Activated CD4-positive, alpha-beta memory T cell treated with anti-CD3 and anti-CD28 coated beads for 36 hours (primary cell): Measurements from ENCODE around the gene WDR20. TPM values are rescaled to one million over a fixed set of nuclear protein-coding genes. Genes with fewer than 3 reads are reported as not detected.

Source experiments
- CTCF ChIA-PET: fragments of 350-600 bp; sonication (Branson Sonifier 250); formaldehyde crosslinking; loops from one replicate; lab custom pipeline; 2021; ENCODE audit warnings: antibody characterized with exemption, inconsistent platforms; lab: Charles Lee
- POLR2A ChIA-PET: fragments of 350-600 bp; sonication (Branson Sonifier 250); formaldehyde crosslinking; loops from one replicate; lab custom pipeline; 2021; ENCODE audit warnings: antibody characterized with exemption; lab: Charles Lee
- DNase-seq: peaks from one replicate; pipeline ENCODE4 v3.0.0-alpha.2; 2020
- H3K27ac Mint-ChIP-seq: one replicate; pipeline ENCODE4 v1.8.0; 2021; ENCODE audit warnings: mixed read lengths
- H3K27me3 Mint-ChIP-seq: one replicate; pipeline ENCODE4 v1.8.0; 2021; ENCODE audit warnings: mixed read lengths
- H3K36me3 Mint-ChIP-seq: one replicate; pipeline ENCODE4 v1.8.0; 2021; ENCODE audit warnings: mixed read lengths
- H3K4me1 Mint-ChIP-seq: one replicate; pipeline ENCODE4 v1.8.0; 2021; ENCODE audit warnings: low read depth, mixed read lengths
- H3K4me3 Mint-ChIP-seq: one replicate; pipeline ENCODE4 v1.8.0; 2021; ENCODE audit warnings: mild to moderate bottlenecking, mixed read lengths
- H3K9me3 Mint-ChIP-seq: one replicate; pipeline ENCODE4 v1.8.0; 2021; ENCODE audit warnings: mixed read lengths
- intact Hi-C: fragments of 100-400 bp; cut with micrococcal nuclease; formaldehyde crosslinking; loops from one replicate; pipeline ENCODE4 v1.15.1; 2023
- total RNA-seq, 2 experiments: library from RNA; stranded (reverse); gene quantifications; one replicate each; pipeline ENCODE4 v1.2.3, GENCODE V29; 2021

Gene WDR20
- total RNA-seq, 2 experiments from 2014 or later, result 22.2 to 25.3 TPM

- POLR2A ChIA-PET, result no interaction called here
- Mint-ChIP-seq H3K27ac (no peak overlapping the region), H3K9me3 (no peaks in the 10 kb centered on the region), H3K27me3 (no peaks in the 10 kb centered on the region), H3K36me3 (peaks cover 30% of the 10 kb centered on the region), H3K4me3 (no peak overlapping the region), H3K4me1 (peaks cover 39% of the 10 kb centered on the region)
- DNase-seq, result no peak
- CTCF ChIA-PET, result no interaction called here
- intact Hi-C loops, result loop anchor here (5.0 kb wide), 1 partner anchor 61 kb away; no protein-coding TSS in a partner anchor
These were observed 63.2 kb downstream of the WDR20 start for GRCh38 chr14:102202944-102203343.

- DNase-seq, result no peak
- POLR2A ChIA-PET, result no interaction called here
- Mint-ChIP-seq H3K4me3 (no peak overlapping the region), H3K36me3 (peaks cover 29% of the 10 kb centered on the region), H3K27me3 (no peaks in the 10 kb centered on the region), H3K4me1 (peaks cover 38% of the 10 kb centered on the region), H3K9me3 (no peaks in the 10 kb centered on the region), H3K27ac (no peak overlapping the region)
- CTCF ChIA-PET, result no interaction called here
- intact Hi-C loops, result loop anchor here (5.0 kb wide), 1 partner anchor 61 kb away; no protein-coding TSS in a partner anchor
These were observed 63.7 kb downstream of the WDR20 start for GRCh38 chr14:102203382-102203781.

DNA sequence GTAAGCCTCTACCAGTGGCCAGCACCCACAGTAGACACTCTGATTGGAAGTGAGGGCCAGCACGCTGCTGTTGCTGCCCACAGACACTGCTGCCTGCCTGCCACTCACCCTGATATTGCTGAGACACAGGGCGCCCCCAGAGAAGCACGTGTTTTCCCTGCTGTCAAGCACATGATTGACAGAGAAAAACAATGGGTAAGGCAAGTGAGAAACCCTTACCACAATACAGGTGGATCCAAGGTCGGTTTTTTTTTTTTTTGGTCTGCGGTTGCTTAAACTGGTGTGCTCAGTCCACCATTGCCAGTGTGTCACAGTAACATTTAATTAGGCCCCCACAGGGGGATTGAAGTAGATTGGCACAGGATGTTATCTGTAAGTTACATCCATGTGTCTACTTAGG lies 65.9 kb downstream of the WDR20 start:
- no peak for DNase-seq
- no peaks in the 10 kb centered on the region for H3K27me3 Mint-ChIP-seq
- peaks cover 28% of the 10 kb centered on the region for H3K36me3 Mint-ChIP-seq
- H3K9me3 Mint-ChIP-seq, result no peaks in the 10 kb centered on the region
- POLR2A ChIA-PET, result no interaction called here
- CTCF ChIA-PET, result no interaction called here
- H3K4me1 Mint-ChIP-seq, result peaks cover 17% of the 10 kb centered on the region
- intact Hi-C loops, result no loop called here
- H3K27ac Mint-ChIP-seq, result no peak overlapping the region
- H3K4me3 Mint-ChIP-seq, result no peak overlapping the region

GRCh38 chr14:102206918-102207317 lies 67.2 kb downstream of the WDR20 start:
- no peaks in the 10 kb centered on the region for H3K9me3 Mint-ChIP-seq
- ChIA-PET CTCF (no interaction called here), POLR2A (no interaction called here)
- H3K27ac Mint-ChIP-seq, result no peak overlapping the region
- no peak overlapping the region for H3K4me3 Mint-ChIP-seq
- peaks cover 3% of the 10 kb centered on the region for H3K4me1 Mint-ChIP-seq
- H3K36me3 Mint-ChIP-seq, result peaks cover 28% of the 10 kb centered on the region
- intact Hi-C loops, result no loop called here
- no peaks in the 10 kb centered on the region for H3K27me3 Mint-ChIP-seq
- DNase-seq, result no peak

DNA sequence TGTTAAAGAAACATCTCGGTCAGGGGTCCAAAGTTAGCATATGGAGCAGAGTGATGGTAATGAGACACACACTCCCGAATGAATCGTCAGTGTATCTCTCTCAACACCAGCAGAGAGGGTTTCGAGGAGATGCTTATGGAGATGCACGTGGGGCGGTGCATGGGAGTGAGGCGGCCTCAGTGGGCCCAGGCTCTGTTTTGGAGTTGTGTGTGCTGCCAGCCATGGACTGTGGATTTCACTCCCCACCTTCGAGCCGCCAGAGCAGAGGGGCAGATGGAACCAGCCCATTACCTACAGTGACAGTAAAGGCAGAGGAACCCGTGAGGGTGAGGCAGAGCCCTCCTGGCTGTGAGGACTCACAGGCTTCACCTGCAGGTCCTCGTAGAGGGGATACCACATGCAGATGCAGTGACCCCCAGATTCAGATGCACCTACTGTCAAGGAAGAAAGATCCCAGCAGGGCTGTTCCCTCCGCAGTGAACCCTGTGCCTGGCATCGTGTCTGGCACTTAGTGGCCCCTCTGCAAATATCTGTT lies 68.2 kb downstream of the WDR20 start:
- Mint-ChIP-seq H3K27ac (no peak overlapping the region), H3K4me1 (no peaks in the 10 kb centered on the region), H3K4me3 (no peak overlapping the region), H3K9me3 (no peaks in the 10 kb centered on the region), H3K27me3 (no peaks in the 10 kb centered on the region), H3K36me3 (peaks cover 28% of the 10 kb centered on the region)
- POLR2A ChIA-PET, result no interaction called here
- no peak for DNase-seq
- intact Hi-C loops, result no loop called here
- CTCF ChIA-PET, result no interaction called here

GRCh38 chr14:102208741-102209140 lies 69.0 kb downstream of the WDR20 start:
- ChIA-PET POLR2A (no interaction called here), CTCF (no interaction called here)
- Mint-ChIP-seq H3K27ac (no peak overlapping the region), H3K4me3 (no peak overlapping the region), H3K36me3 (peaks cover 28% of the 10 kb centered on the region), H3K9me3 (no peaks in the 10 kb centered on the region), H3K4me1 (no peaks in the 10 kb centered on the region), H3K27me3 (no peaks in the 10 kb centered on the region)
- intact Hi-C loops, result no loop called here
- DNase-seq, result no peak

DNA sequence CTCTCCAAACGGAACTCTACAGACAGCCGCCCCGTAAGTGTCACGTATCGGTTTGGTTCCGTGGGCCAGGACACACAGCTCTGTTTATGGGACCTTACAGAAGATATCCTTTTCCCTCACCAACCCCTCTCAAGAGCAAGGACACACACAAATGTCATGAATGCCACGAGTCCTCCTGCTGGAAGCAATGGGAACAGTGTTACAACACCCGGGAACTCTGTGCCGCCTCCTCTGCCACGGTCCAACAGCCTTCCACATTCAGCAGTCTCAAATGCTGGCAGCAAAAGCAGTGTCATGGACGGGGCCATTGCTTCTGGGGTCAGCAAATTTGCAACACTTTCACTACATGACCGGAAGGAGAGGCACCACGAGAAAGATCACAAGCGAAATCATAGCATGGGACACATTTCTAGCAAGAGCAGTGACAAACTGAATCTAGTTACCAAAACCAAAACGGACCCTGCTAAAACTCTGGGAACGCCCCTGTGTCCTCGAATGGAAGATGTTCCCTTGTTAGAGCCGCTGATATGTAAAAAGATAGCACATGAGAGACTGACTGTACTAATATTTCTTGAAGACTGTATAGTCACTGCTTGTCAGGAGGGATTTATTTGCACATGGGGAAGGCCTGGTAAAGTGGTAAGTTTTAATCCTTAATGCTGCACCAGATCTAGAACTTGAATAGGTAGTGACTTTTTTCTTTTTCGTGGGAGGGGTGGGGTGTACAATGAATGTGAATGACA lies 69.7 kb downstream of the WDR20 start:
- Mint-ChIP-seq H3K4me1 (no peaks in the 10 kb centered on the region), H3K9me3 (no peaks in the 10 kb centered on the region), H3K27ac (peak overlapping the region; percentile 47), H3K4me3 (no peak overlapping the region), H3K27me3 (no peaks in the 10 kb centered on the region), H3K36me3 (peaks cover 28% of the 10 kb centered on the region)
- intact Hi-C loops, result no loop called here
- no peak for DNase-seq
- ChIA-PET CTCF (no interaction called here), POLR2A (no interaction called here)

GRCh38 chr14:102210421-102211042 lies 70.8 kb downstream of the WDR20 start:
- Mint-ChIP-seq H3K4me1 (no peaks in the 10 kb centered on the region), H3K4me3 (no peak overlapping the region), H3K27me3 (no peaks in the 10 kb centered on the region), H3K36me3 (peaks cover 22% of the 10 kb centered on the region), H3K27ac (no peak overlapping the region), H3K9me3 (no peaks in the 10 kb centered on the region)
- ChIA-PET POLR2A (no interaction called here), CTCF (no interaction called here)
- intact Hi-C loops, result no loop called here
- no peak for DNase-seq

DNA sequence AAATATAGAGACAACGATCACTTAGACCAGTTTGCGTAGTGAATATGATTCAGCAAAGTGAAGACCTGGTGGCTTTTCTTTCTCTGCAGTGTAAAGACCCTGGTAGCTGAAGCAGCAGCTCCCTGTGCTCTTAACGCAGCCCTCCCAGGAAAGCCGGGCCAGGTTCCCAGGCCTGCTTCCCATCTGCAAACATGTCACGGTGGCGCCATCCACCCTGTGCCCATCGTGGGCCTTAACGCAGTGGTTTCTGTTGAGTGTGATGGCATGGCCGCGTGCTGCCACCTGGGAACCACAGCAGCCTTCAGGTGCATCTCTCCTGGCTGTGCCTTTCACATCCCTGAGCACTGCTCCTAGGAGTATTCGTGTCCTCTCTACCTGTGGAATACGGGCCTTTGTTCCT lies 71.5 kb downstream of the WDR20 start:
- intact Hi-C loops, result no loop called here
- ChIA-PET POLR2A (no interaction called here), CTCF (no interaction called here)
- Mint-ChIP-seq H3K9me3 (no peaks in the 10 kb centered on the region), H3K4me3 (no peak overlapping the region), H3K27me3 (no peaks in the 10 kb centered on the region), H3K36me3 (peaks cover 19% of the 10 kb centered on the region), H3K27ac (no peak overlapping the region), H3K4me1 (no peaks in the 10 kb centered on the region)
- no peak for DNase-seq

DNA sequence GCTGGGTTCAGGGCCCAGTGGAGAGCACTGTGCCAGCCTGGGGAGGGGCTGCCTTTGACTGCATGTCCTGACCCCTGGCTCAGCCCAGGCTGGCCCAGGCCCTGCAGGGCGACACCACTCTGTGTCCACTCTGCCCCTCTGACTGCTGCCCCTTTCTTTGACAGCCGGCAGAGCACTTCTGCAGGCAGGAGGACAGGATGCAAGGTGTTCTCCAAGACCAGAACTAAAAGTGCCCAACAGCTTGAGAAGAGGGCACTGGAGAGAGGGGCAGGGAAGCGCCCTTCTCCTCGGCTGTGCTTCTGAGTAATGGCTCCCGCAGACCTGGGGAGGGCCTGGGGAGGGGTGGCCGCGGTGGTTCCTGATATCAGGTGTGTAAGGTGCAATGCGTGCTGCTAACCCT lies 72.7 kb downstream of the WDR20 start:
- no peak for DNase-seq
- Mint-ChIP-seq H3K9me3 (no peaks in the 10 kb centered on the region), H3K4me1 (no peaks in the 10 kb centered on the region), H3K4me3 (no peak overlapping the region), H3K36me3 (peaks cover 17% of the 10 kb centered on the region), H3K27ac (no peak overlapping the region), H3K27me3 (no peaks in the 10 kb centered on the region)
- intact Hi-C loops, result no loop called here
- POLR2A ChIA-PET, result no interaction called here
- CTCF ChIA-PET, result no interaction called here

- DNase-seq, result no peak
- no peak overlapping the region for H3K4me3 Mint-ChIP-seq
- POLR2A ChIA-PET, result no interaction called here
- no peaks in the 10 kb centered on the region for H3K4me1 Mint-ChIP-seq
- no peaks in the 10 kb centered on the region for H3K27me3 Mint-ChIP-seq
- H3K27ac Mint-ChIP-seq, result no peak overlapping the region
- no peaks in the 10 kb centered on the region for H3K9me3 Mint-ChIP-seq
- intact Hi-C loops, result no loop called here
- H3K36me3 Mint-ChIP-seq, result peaks cover 12% of the 10 kb centered on the region
- CTCF ChIA-PET, result interaction anchor here (1.2 kb wide), 1 partner anchor 101 kb away, joined by 4 read pairs; no protein-coding TSS in a partner anchor
These were observed 73.1 kb downstream of the WDR20 start for GRCh38 chr14:102212845-102213244.

DNA sequence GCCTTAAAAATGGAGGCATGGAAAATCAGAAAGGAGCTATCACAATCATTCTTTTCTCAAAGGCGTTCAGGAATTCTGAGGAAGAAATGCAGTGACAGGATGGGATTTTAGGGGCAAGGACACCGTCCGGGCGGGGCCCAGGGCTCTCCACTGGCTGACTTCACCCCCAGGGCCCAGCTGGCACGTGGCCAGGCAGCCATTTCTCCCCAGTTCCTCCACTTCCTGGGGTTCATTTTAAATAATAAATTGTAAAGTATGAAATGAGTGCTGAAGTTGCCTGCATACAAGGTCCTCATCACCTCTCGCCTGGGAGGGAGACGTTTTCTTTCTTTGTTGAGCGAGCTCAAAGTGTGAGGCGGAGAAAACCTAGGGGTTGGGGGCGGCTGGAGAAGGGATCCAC lies 73.8 kb downstream of the WDR20 start:
- no peak for DNase-seq
- intact Hi-C loops, result no loop called here
- Mint-ChIP-seq H3K4me1 (no peaks in the 10 kb centered on the region), H3K4me3 (no peak overlapping the region), H3K36me3 (peaks cover 12% of the 10 kb centered on the region), H3K27me3 (no peaks in the 10 kb centered on the region), H3K27ac (no peak overlapping the region), H3K9me3 (no peaks in the 10 kb centered on the region)
- ChIA-PET POLR2A (no interaction called here), CTCF (interaction anchor here (1.2 kb wide), 1 partner anchor 101 kb away, joined by 4 read pairs; no protein-coding TSS in a partner anchor)
